ENCODE results near the gene PEPD. TPM values are rescaled to one million over a fixed set of nuclear protein-coding genes. Genes with fewer than 3 reads are reported as not detected.

The PEPD gene
- total RNA-seq, 1 experiment from 2014 or later, result 40.5 TPM

GRCh38 chr19:33396701-33397535, 124.7 kb downstream of the PEPD start:
- BruUV-seq (replicated peaks), result no TSS peak
- no peak for TF ChIP-seq POLR2A (IDR thresholded peaks at IDR 0.05; ENCODE audit: borderline replicate concordance, extremely low read depth, insufficient read depth, insufficient read length)
- TF ChIP-seq CBX3 (IDR thresholded peaks at IDR 0.05; ENCODE audit: low read depth), result no peak
- no peak for TF ChIP-seq MAX (IDR thresholded peaks at IDR 0.05)
- TF ChIP-seq FOSL1 (IDR thresholded peaks at IDR 0.05; ENCODE audit: low read depth), result no peak
- TF ChIP-seq ATF3 (IDR thresholded peaks at IDR 0.05), result no peak
- no peak for TF ChIP-seq ZNF274 (IDR thresholded peaks at IDR 0.05; ENCODE audit: low read depth, low read length)
- TF ChIP-seq JUND (IDR thresholded peaks at IDR 0.05), result no peak
- no peak for TF ChIP-seq POLR2AphosphoS5 (IDR thresholded peaks at IDR 0.05; ENCODE audit: low read depth, low read length)
- TF ChIP-seq EZH2 (IDR thresholded peaks at IDR 0.05), result no peak
- no peak for TF ChIP-seq EGR1 (IDR thresholded peaks at IDR 0.05; ENCODE audit: low read depth)
- no peak for ATAC-seq
- Histone ChIP-seq H3K9me2 (ENCODE audit: insufficient read depth) (no peaks in the 10 kb centered on the region), H3K27me3 (ENCODE audit: insufficient read depth, low read length) (no peaks in the 10 kb centered on the region), H3K4me1 (ENCODE audit: control insufficient read depth in 1 of 2, insufficient read depth in 2 of 2, low read length in 2 of 2) (no peaks in the 10 kb centered on the region), H3K79me2 (ENCODE audit: insufficient read depth, low read length) (no peaks in the 10 kb centered on the region), H2AFZ (ENCODE audit: low read depth, low read length, poor library complexity, severe bottlenecking) (no peak overlapping the region), H3K9me3 (ENCODE audit: control insufficient read depth in 1 of 2, insufficient read depth in 1 of 2, low read depth in 1 of 2, low read length in 2 of 2) (no peaks in the 10 kb centered on the region), H3K4me2 (ENCODE audit: low read length) (no peak overlapping the region), H3K36me3 (ENCODE audit: control insufficient read depth in 1 of 2, insufficient read depth in 2 of 2, low read length in 2 of 2) (no peaks in the 10 kb centered on the region), H3K27ac (ENCODE audit: low read depth, low read length) (no peak overlapping the region), H3K4me3 (replicated peaks in 1 of 2; ENCODE audit: low read depth in 1 of 2, low read length in 2 of 2) (no peak overlapping the region), H4K20me1 (ENCODE audit: insufficient read depth) (no peaks in the 10 kb centered on the region), H3K9ac (ENCODE audit: low read length) (no peak overlapping the region)
- no peak for DNase-seq (ENCODE audit: low read depth, low spot score)
- ChIA-PET RAD21 (ENCODE audit: low non-redundant PET in 1 of 2, low total read pairs in 2 of 2, uncharacterized antibody in 2 of 2, unreplicated experiment in 2 of 2) (no interaction called here), CTCF (interaction anchor here (2.4 kb wide), 1 partner anchor 10 kb away, joined by 8 read pairs; no protein-coding TSS in a partner anchor), POLR2A (no interaction called here)
- intact Hi-C loops (cut with micrococcal nuclease), result no loop called here

Measured in HCT116 (cell line).